ENCODE data around the gene TRIM67. TPM values are rescaled to one million over a fixed set of nuclear protein-coding genes. Genes with fewer than 3 reads are reported as not detected.

Gene TRIM67
- total and polyA plus RNA-seq, 9 of the 15 experiments (the other 6 are each of a cell fraction or from before 2014, with no cell fraction given) = 0.04 to 0.60 (median 0.31) TPM

- TF ChIP-seq NFIC (IDR thresholded peaks at IDR 0.05) (peak; percentile 15; the same call in 1 of the 2 replicates), RNF219 (CRISPR knock-in tag; IDR thresholded peaks at IDR 0.05) (no peak), POLR3A (IDR thresholded peaks at IDR 0.05; ENCODE audit: borderline replicate concordance, extremely low read depth, insufficient read depth, insufficient read length) (no peak), NFE2L1 (tag; IDR thresholded peaks at IDR 0.05; ENCODE audit: borderline replicate concordance, low read depth) (no peak), TRIM25 (IDR thresholded peaks at IDR 0.05; ENCODE audit: borderline replicate concordance) (no peak), PHF8 (IDR thresholded peaks at IDR 0.05; ENCODE audit: borderline replicate concordance, low read length) (peak; percentile 98), ETS1 (conservative IDR thresholded peaks at IDR 0.05; ENCODE audit: control insufficient read depth, low read depth, low read length) (peak; percentile 77; the same call in 1 of the 2 replicates), ZNF76 (CRISPR knock-in tag; IDR thresholded peaks at IDR 0.05; ENCODE audit: borderline replicate concordance) (no peak), TBL1XR1 (IDR thresholded peaks at IDR 0.05; ENCODE audit: low read length in 2 of 2) (no peak), HMBOX1 (IDR thresholded peaks at IDR 0.05) (no peak; the same call in 1 of the 2 replicates), NFRKB (IDR thresholded peaks at IDR 0.05; ENCODE audit: low read depth) (peak; percentile 79), CEBPG (CRISPR knock-in tag; IDR thresholded peaks at IDR 0.05) (0 out of 2 replicates have a peak, but pooled peaks have one; percentile 5), CEBPG (tag; conservative IDR thresholded peaks at IDR 0.05 in 1 of 2, IDR thresholded peaks at IDR 0.05 in 1 of 2) (no peak), NKRF (IDR thresholded peaks at IDR 0.05; ENCODE audit: borderline replicate concordance) (peak; percentile 90; the same call in 1 of the 2 replicates), ZNF384 (IDR thresholded peaks at IDR 0.05; ENCODE audit: low read depth, low read length) (no peak), ZNF311 (CRISPR knock-in tag; IDR thresholded peaks at IDR 0.05) (no peak), NONO (IDR thresholded peaks at IDR 0.05; ENCODE audit: low read depth in 2 of 2, low read length in 1 of 2) (peak in 1 of 2 experiments; percentile 8; a peak in 1 of 4 replicates)
These were observed 79.3 kb downstream of the TRIM67 start, which contains the start of gene GNPAT (continued) for GRCh38 chr1:231240883-231241735.

All from K562 (cell line).